Osteocyte (in vitro differentiated cells): ENCODE measurements around the gene NOXO1. TPM values are rescaled to one million over a fixed set of nuclear protein-coding genes. Genes with fewer than 3 reads are reported as not detected.

Experiments used
- DNase-seq: peaks from one replicate; pipeline ENCODE4 v3.0.0; 2021; ENCODE audit warnings: mixed read lengths; ENCODE audit not compliant: unreplicated experiment; ENCODE audit errors: extremely low spot score
- H3K27ac Mint-ChIP-seq: one replicate; pipeline ENCODE4 v1.8.0; 2021; ENCODE audit warnings: mild to moderate bottlenecking, mixed read lengths; ENCODE audit not compliant: unreplicated experiment
- H3K27me3 Mint-ChIP-seq: one replicate; pipeline ENCODE4 v1.8.0; 2021; ENCODE audit warnings: mixed read lengths; ENCODE audit not compliant: unreplicated experiment
- H3K36me3 Mint-ChIP-seq: one replicate; pipeline ENCODE4 v1.8.0; 2021; ENCODE audit warnings: mixed read lengths; ENCODE audit not compliant: unreplicated experiment
- H3K4me1 Mint-ChIP-seq: one replicate; pipeline ENCODE4 v1.8.0; 2021; ENCODE audit warnings: mixed read lengths; ENCODE audit not compliant: unreplicated experiment
- H3K4me3 Mint-ChIP-seq: one replicate; pipeline ENCODE4 v1.8.0; 2021; ENCODE audit warnings: mild to moderate bottlenecking, moderate library complexity, mixed read lengths; ENCODE audit not compliant: unreplicated experiment
- H3K9me3 Mint-ChIP-seq: one replicate; pipeline ENCODE4 v1.8.0; 2021; ENCODE audit warnings: mixed read lengths; ENCODE audit not compliant: unreplicated experiment
- CTCF ChIP-seq: fragments of 200-600 bp; sonication (generic); IDR thresholded peaks from 2 replicates; pipeline ENCODE4 v1.5.0; 2021; ENCODE audit warnings: antibody characterized with exemption, mild to moderate bottlenecking, moderate library complexity
- total RNA-seq: library from RNA; stranded (reverse); gene quantifications from 2 replicates; pipeline ENCODE4 v1.2.1, GENCODE V29; 2021

The NOXO1 gene
- total RNA-seq, 1 donor from 2014 or later = 0.54 TPM

GRCh38 chr16:1982013-1982433 lies 754 bp upstream of the NOXO1 start:
- H3K4me1 Mint-ChIP-seq = peaks cover 11% of the 10 kb centered on the region
- DNase-seq = no peak
- no peak overlapping the region for H3K27ac Mint-ChIP-seq
- peaks cover 9% of the 10 kb centered on the region for H3K36me3 Mint-ChIP-seq
- no peak for TF ChIP-seq CTCF
- no peaks in the 10 kb centered on the region for H3K9me3 Mint-ChIP-seq
- H3K27me3 Mint-ChIP-seq = peaks cover 9% of the 10 kb centered on the region
- no peak overlapping the region for H3K4me3 Mint-ChIP-seq

- Mint-ChIP-seq H3K4me3 (no peak overlapping the region), H3K36me3 (peaks cover 7% of the 10 kb centered on the region), H3K9me3 (no peaks in the 10 kb centered on the region), H3K4me1 (peaks cover 11% of the 10 kb centered on the region), H3K27ac (no peak overlapping the region), H3K27me3 (peaks cover 9% of the 10 kb centered on the region)
- TF ChIP-seq CTCF = no peak
- DNase-seq = no peak
Measured at GRCh38 chr16:1980770-1981087, 540 bp downstream of the NOXO1 start.

- Mint-ChIP-seq H3K4me1 (peaks cover 10% of the 10 kb centered on the region), H3K27me3 (peaks cover 9% of the 10 kb centered on the region), H3K27ac (no peak overlapping the region), H3K9me3 (no peaks in the 10 kb centered on the region), H3K36me3 (peaks cover 9% of the 10 kb centered on the region), H3K4me3 (no peak overlapping the region)
- no peak for TF ChIP-seq CTCF
- DNase-seq = no peak
Measured at GRCh38 chr16:1980030-1980769, 1.1 kb downstream of the NOXO1 start.

- TF ChIP-seq CTCF = no peak
- DNase-seq = no peak
Measured at GRCh38 chr16:1979271-1980029, 1.8 kb downstream of the NOXO1 start.

GRCh38 chr16:1978476-1979120 lies 2.7 kb downstream of the NOXO1 start:
- DNase-seq = no peak
- Mint-ChIP-seq H3K36me3 (peaks cover 9% of the 10 kb centered on the region), H3K27ac (no peak overlapping the region), H3K27me3 (peaks cover 9% of the 10 kb centered on the region), H3K4me1 (peaks cover 3% of the 10 kb centered on the region), H3K9me3 (no peaks in the 10 kb centered on the region), H3K4me3 (no peak overlapping the region)
- no peak for TF ChIP-seq CTCF

More at GRCh38 chr16:1979271-1980029, 1.8 kb downstream of the NOXO1 start:
- H3K36me3 Mint-ChIP-seq = peaks cover 9% of the 10 kb centered on the region
- peaks cover 9% of the 10 kb centered on the region for H3K27me3 Mint-ChIP-seq
- H3K4me3 Mint-ChIP-seq = no peak overlapping the region
- H3K9me3 Mint-ChIP-seq = no peaks in the 10 kb centered on the region
- no peak overlapping the region for H3K27ac Mint-ChIP-seq
- H3K4me1 Mint-ChIP-seq = peaks cover 3% of the 10 kb centered on the region
